ENCODE measurements around the gene EXOSC3. TPM values are rescaled to one million over a fixed set of nuclear protein-coding genes. Genes with fewer than 3 reads are reported as not detected.
A peak's percentile ranks its signal among the peaks of the same experiment; 100 is the strongest.

Gene EXOSC3
- total RNA-seq, 1 donor from 2014 or later, result 27.7 TPM

- peak; percentile 91 for DNase-seq
Observed at GRCh38 chr9:37732086-37732741, 52.6 kb downstream of the EXOSC3 start.

GRCh38 chr9:37730839-37731238 is 54.0 kb downstream of the EXOSC3 start:
- no peak for DNase-seq

GRCh38 chr9:37730256-37730655 is 54.6 kb downstream of the EXOSC3 start:
- DNase-seq, result no peak

Other genes starting within 250 kb of the EXOSC3 start
- gene FBXO10, start 208.7 kb downstream of the EXOSC3 start, total RNA-seq, result 29.5 TPM
- 46.6 TPM for gene TOMM5, start 192.5 kb downstream of the EXOSC3 start, total RNA-seq
- 3.3 TPM for gene FRMPD1, start 134.1 kb downstream of the EXOSC3 start, total RNA-seq
- gene TRMT10B, start 31.3 kb downstream of the EXOSC3 start, total RNA-seq, result 4.6 TPM
- gene DCAF10, start 15.7 kb upstream of the EXOSC3 start, total RNA-seq, result 24.6 TPM
- gene SLC25A51, start 119.1 kb upstream of the EXOSC3 start, total RNA-seq, result 59.3 TPM

Data from tongue (tissue), 2 donors.